ENCODE data around the gene ARHGEF18.

- TF ChIP-seq POLR2AphosphoS5 (IDR thresholded peaks at IDR 0.05) (no peak), POLR2A (IDR thresholded peaks at IDR 0.05) (no peak), CTCF (IDR thresholded peaks at IDR 0.05) (no peak)
These were observed 42.5 kb downstream of the ARHGEF18 start for GRCh38 chr19:7391218-7391670.

Data from gastroesophageal sphincter (tissue), 3 donors.